ENCODE data around the gene VAT1L.
"Not testable (repeated sequence)": the region's sequence is repeated elsewhere in the genome, so short reads cannot be mapped to it uniquely, and the experiment has no call there.

Gene VAT1L

GRCh38 chr16:77918809-77919707 lies 130.7 kb downstream of the VAT1L start:
- no peak for DNase-seq

- DNase-seq, result no peak
Measured at GRCh38 chr16:77919761-77920415, 131.5 kb downstream of the VAT1L start.

GRCh38 chr16:77920984-77921383 lies 132.6 kb downstream of the VAT1L start:
- no peak for DNase-seq

GRCh38 chr16:77922228-77922754 lies 133.9 kb downstream of the VAT1L start:
- DNase-seq, result no peak

GRCh38 chr16:77925531-77925930 lies 137.2 kb downstream of the VAT1L start:
- no peak for DNase-seq

GRCh38 chr16:77928096-77928495 lies 139.7 kb downstream of the VAT1L start:
- DNase-seq, result no peak

- DNase-seq, result no peak
Measured at GRCh38 chr16:77929004-77929403, 140.6 kb downstream of the VAT1L start.

GRCh38 chr16:77931058-77931457 lies 142.7 kb downstream of the VAT1L start:
- DNase-seq, result no peak

- DNase-seq, result no peak
Measured at GRCh38 chr16:77937473-77938149, 149.2 kb downstream of the VAT1L start.

- DNase-seq, result no peak
Measured at GRCh38 chr16:77938913-77939312, 150.5 kb downstream of the VAT1L start.

- DNase-seq, result no peak
Measured at GRCh38 chr16:77939968-77940367, 151.6 kb downstream of the VAT1L start.

GRCh38 chr16:77943801-77944200 lies 155.4 kb downstream of the VAT1L start:
- no peak for DNase-seq

GRCh38 chr16:77944631-77945030 lies 156.3 kb downstream of the VAT1L start:
- DNase-seq, result no peak

- no peak for DNase-seq
Measured at GRCh38 chr16:77945126-77945525, 156.8 kb downstream of the VAT1L start.

GRCh38 chr16:77946823-77947222 lies 158.5 kb downstream of the VAT1L start:
- DNase-seq, result no peak

- DNase-seq, result not testable (repeated sequence)
Measured at GRCh38 chr16:77947590-77947989, 159.2 kb downstream of the VAT1L start.

- DNase-seq, result no peak
Measured at GRCh38 chr16:77948835-77949234, 160.5 kb downstream of the VAT1L start.

- no peak for DNase-seq
Measured at GRCh38 chr16:77949445-77949844, 161.1 kb downstream of the VAT1L start.

GRCh38 chr16:77951788-77952187 lies 163.4 kb downstream of the VAT1L start:
- no peak for DNase-seq

GRCh38 chr16:77955127-77955526 lies 166.8 kb downstream of the VAT1L start:
- no peak for DNase-seq

- DNase-seq, result no peak
Measured at GRCh38 chr16:77956231-77956630, 167.9 kb downstream of the VAT1L start.

- no peak for DNase-seq
Measured at GRCh38 chr16:77960766-77961165, 172.4 kb downstream of the VAT1L start.

GRCh38 chr16:77961814-77962213 lies 173.4 kb downstream of the VAT1L start:
- no peak for DNase-seq

All from activated CD4-positive, alpha-beta T cell treated with anti-CD3 and anti-CD28 coated beads for 4 hours (primary cell).